HG03039 (cell line): Measurements from ENCODE around the gene STT3B.

Source experiments
- ATAC-seq: cut with Tn5 transposase; IDR thresholded peaks from one replicate; pipeline ENCODE4 v1.9.1; 2021; ENCODE audit warnings: mild to moderate bottlenecking, moderate library complexity; ENCODE audit not compliant: unreplicated experiment

Gene STT3B

DNA sequence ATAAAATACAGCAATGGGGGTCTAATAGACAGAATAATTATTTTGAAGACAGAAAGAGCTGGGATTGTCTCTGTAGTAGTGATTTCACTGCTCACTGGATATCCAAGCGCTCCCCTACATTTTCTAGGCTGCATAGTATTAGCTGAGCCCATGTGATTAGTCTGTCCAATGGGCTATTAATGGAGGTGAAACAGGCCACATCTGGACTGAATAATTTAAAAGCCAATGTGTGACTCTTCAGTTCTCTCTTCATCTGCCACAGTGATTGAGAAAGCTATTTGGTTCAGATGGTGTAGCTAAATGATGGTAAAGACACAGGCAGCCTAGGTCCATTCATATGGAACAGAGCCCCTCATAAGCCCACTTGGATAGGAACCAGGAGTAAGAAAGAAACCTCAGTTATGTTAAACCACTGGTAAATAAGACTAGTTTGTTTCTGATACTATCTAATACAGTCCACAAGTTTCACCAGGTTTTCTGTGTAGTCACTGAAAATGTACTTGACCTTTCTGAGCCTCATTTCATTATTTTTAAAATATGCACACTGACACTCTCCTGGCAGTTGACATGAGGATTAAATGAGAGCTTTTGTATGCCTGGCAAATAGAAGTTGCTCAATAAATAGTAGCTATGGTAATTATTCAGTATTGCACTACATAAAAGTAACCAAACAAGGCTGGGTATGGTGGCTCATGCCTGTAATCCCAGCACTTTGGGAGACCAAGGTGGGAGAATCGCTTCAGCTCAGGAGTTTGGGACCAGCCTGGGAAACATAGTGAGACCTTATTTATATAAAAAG lies 17.0 kb upstream of the STT3B start:
- ATAC-seq, result no peak

- ATAC-seq, result no peak
Observed at GRCh38 chr3:31516757-31517156, 16.0 kb upstream of the STT3B start.

GRCh38 chr3:31521468-31521867 lies 11.3 kb upstream of the STT3B start:
- ATAC-seq, result no peak

DNA sequence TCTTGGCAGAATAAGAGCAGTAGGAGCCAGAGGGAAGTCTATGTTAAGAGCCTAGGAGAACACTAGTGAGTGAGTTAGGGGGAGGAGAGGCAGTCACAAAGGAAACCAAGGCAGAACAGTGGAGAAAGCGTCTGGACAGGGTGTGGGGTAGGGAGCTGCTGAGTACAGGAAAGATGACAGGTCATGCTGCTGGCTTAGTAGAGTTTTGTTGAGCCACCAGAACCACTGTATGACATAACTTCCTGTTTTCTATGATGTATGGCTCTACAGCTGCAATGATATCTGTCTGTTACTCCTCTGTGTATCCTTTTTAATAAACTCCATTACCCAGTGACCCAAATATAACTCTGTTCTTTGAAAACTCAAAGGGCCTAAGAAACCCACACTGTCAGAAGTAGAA lies 10.6 kb upstream of the STT3B start:
- ATAC-seq, result no peak

- ATAC-seq, result no peak
Observed at GRCh38 chr3:31523543-31523942, 9.2 kb upstream of the STT3B start.

- ATAC-seq, result no peak
Observed at GRCh38 chr3:31525532-31525931, 7.2 kb upstream of the STT3B start.

DNA sequence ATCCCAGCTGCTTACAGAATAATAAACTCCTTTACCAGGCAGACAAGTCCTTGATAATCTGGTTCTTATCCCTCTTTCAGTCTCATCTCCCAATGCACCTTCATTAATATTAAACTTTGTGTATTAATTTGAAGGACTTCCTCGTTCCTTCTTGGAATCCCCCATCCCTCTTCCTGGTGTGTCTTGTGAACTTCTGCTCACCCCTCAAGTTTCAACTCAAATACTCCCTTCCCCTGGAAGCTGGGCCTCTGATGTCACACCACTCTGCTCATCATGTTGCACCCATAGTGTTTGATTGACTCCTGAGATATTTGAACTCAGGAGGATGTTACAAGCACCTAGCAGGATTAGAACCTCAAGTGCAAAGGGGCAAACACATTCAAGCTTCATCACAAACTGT lies 3.3 kb upstream of the STT3B start:
- no peak for ATAC-seq

GRCh38 chr3:31530039-31530959 lies 2.4 kb upstream of the STT3B start:
- no peak for ATAC-seq

DNA sequence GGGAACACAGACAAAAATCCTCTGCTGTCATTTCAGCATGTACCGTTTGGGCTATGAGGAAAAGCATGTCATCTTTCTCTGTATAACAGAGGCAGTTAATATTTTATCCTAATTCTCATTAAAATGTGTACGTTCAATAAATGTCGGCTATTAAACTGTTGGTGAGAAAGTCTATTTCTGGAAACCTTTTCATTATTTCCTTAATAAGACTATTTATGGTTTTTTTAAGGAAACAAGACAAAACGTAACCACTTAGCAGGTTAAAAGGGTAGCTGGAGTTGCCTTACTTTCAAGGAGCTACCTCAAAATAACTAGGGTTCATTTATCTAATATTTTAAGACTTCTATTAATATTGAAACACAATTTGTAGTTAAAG lies 1.8 kb upstream of the STT3B start:
- ATAC-seq, result no peak

DNA sequence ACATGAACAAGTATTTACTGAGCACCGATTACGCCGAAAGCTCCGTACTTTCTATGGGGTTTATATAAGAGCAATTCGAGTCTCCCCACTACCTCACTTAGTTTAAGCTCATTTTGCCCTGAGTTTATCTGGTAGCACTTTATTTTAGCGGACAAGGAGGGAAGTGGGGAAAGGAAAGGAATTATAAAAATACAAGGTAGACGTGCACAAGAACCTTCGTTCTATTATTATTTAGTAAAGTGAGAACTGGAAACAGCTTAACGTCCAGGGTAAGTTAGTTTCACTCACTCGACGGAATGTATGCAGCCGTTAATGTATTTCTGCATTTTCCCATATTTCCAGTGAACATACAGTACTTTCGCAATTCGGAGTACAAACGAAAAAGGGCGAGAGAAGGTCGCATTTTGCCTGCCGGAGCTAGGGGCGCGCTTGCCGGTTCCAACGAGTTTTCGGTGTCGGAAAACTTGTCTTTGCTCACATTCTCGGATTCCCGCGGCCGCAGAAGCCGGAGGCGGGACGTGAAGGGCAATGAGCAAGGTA lies 1.2 kb upstream of the STT3B start:
- no peak for ATAC-seq

- ATAC-seq, result peak; percentile 84
Observed at GRCh38 chr3:31531992-31532586, 636 bp upstream of the STT3B start.

- peak; percentile 4 for ATAC-seq
Observed at GRCh38 chr3:31533169-31534064, 692 bp downstream of the STT3B start.

GRCh38 chr3:31534065-31534425 lies 1.3 kb downstream of the STT3B start:
- ATAC-seq, result no peak

DNA sequence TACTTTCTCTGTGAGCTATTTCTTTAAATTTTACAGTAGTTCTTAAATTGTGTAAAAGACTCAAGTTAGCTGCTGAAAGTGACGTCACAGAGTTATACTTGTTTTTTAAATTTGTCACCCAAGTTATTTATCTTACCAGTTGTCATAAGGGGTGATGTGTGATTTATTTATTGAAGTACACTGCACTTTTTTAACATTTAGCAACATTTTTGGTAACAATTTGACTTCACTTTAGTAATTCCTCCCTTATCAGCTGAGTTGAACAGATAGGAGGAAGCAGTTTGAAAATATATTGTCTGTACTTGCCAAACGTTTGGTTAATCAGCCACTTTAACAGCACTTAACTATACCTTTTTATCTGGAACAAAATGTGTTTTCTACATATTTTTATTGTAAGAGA lies 3.8 kb downstream of the STT3B start:
- no peak for ATAC-seq

DNA sequence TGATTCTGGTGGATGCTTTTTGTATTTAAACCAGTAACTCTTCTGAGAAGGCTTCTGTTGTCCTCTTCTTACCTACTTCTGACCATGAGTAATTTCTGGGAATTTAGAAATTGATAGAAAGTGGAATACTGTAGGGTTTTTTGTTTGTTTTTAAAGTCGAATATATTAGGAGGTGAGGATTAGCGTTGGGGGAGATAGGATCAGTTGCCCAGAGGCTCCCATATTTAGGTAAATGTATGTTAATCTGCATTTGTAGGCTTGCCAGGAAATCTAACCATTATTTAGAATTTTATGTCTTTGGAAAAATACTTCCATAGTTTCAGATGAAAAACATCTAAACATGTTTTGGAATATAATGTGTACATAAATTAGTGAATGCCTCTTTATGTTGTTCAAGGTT lies 6.1 kb downstream of the STT3B start:
- ATAC-seq, result no peak

- no peak for ATAC-seq
Observed at GRCh38 chr3:31539275-31539674, 6.5 kb downstream of the STT3B start.

GRCh38 chr3:31541089-31541488 lies 8.4 kb downstream of the STT3B start:
- no peak for ATAC-seq

DNA sequence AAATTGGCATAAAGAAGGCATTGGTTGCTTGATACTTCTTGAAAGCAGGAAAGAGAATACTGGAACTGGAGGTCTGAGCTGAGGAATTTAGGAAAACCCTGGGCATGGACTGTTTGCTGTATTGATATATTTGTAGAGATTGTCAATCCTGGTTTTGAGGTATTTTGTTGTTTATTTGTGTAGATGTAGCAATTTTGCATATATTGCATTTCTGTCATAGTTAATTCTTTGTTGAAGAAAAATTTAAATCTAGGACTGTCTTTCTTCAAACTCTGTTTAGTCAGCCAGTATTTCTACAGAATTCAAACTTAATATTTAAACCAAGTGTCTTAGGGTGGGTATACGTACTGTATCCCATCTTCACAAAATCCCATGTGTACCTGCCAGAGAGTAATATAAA lies 9.5 kb downstream of the STT3B start:
- no peak for ATAC-seq

DNA sequence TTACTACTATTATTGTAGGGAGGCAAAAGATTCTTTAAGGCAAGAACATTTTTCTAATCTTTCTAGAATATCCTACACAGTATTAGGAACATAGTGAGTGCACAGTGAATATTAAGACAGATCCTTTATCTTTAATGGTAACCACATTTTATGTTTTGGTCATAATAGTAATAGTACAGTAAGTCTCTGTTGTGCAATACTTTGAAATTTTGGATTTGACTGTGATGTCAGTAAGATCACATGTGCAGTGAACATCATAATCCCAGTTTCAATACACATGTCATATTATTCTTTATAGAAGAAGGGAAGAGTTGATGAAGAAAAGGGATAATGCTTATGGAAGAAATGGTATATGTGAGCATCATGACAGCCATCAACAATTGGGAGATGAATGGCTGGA lies 10.7 kb downstream of the STT3B start:
- no peak for ATAC-seq

DNA sequence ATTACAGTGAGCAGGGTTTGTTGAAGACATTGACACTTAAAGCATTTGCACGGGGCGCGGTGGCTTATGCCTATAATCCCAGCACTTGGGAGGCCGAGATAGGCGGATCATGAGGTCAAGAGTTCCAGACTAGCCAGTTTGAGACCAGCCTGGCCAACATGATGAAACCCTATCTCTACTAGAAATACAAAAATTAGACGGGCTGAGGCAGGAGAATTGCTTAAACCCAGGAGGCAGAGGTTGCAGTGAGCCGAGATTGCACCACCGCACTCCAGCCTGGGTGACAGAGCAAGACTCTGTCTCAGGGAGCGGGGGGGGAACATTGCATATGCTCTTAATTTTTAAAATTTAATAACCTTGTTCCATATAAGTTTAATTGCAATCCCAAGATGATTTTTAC lies 11.9 kb downstream of the STT3B start:
- ATAC-seq, result no peak

- ATAC-seq, result no peak
Observed at GRCh38 chr3:31546162-31546561, 13.4 kb downstream of the STT3B start.
